Left ventricle myocardium inferior (tissue), 1 donor: ENCODE measurements around the gene NDUFAF5. TPM values are rescaled to one million over a fixed set of nuclear protein-coding genes. Genes with fewer than 3 reads are reported as not detected.

Experiments
- DNase-seq: peaks from one replicate; pipeline ENCODE4 v3.0.0-alpha.2; 2020
- H3K27ac ChIP-seq: fragments of 200-600 bp; replicated peaks from 2 replicates; pipeline ENCODE4 v1.8.0; 2021
- H3K27me3 ChIP-seq: fragments of 200-600 bp; 2 replicates; pipeline ENCODE4 v1.8.0; 2021; ENCODE audit warnings: low read depth
- H3K36me3 ChIP-seq: fragments of 200-600 bp; 2 replicates; pipeline ENCODE4 v1.8.0; 2021
- H3K4me1 ChIP-seq: fragments of 200-600 bp; 2 replicates; pipeline ENCODE4 v1.8.0; 2021
- H3K4me3 ChIP-seq: fragments of 200-600 bp; 2 replicates; pipeline ENCODE4 v1.8.0; 2021; ENCODE audit warnings: mild to moderate bottlenecking, moderate library complexity
- H3K9me3 ChIP-seq: fragments of 200-600 bp; replicated peaks from 2 replicates; pipeline ENCODE4 v1.8.0; 2021
- intact Hi-C: fragments of 100-400 bp; cut with micrococcal nuclease; formaldehyde crosslinking; loops from one replicate; pipeline ENCODE4 v1.11.0; 2022
- total RNA-seq: library from RNA; stranded (reverse); fragmentation: NEBNext Ultra II Directional; extraction: Animal tissue kit (Norgen Biotek cat#: 25700); gene quantifications from one replicate; pipeline ENCODE4 v1.2.1, GENCODE V29; 2021
- TF ChIP-seq, protein P1 (sequence below): fragments of 200-600 bp; IDR thresholded peaks from 2 replicates; pipeline ENCODE4 v1.8.0; 2021; ENCODE audit warnings: antibody characterized with exemption, mild to moderate bottlenecking, borderline replicate concordance
- donor health status: DM: no; HTN: yes; CAD: no; lungs with severe emphysema.

The NDUFAF5 gene
- total RNA-seq, 1 donor from 2014 or later = 60.2 TPM

DNA sequence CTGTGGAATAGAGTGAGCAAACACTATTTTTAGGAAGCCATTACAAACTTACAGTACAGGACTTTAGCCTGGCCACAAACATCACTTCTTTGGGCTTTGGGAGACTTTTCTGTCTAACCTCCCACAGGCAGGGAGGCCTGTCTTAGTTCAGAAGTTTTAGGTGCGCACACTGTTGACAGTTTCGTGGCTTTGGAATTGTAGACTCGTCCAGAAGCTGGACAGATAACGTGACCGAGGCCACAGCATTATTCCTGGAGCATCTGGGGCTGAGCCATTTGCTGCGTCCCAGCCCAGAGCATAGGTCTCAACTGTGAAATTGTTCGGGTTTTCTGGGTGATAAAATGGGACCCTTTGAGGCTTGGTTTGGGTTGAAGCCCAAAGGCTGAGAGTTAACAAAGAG is 53.8 kb downstream of the NDUFAF5 start:
- no peak for DNase-seq
- Histone ChIP-seq H3K27ac (no peak overlapping the region), H3K4me1 (no peaks in the 10 kb centered on the region), H3K27me3 (peaks cover 30% of the 10 kb centered on the region), H3K9me3 (no peaks in the 10 kb centered on the region), H3K4me3 (no peak overlapping the region), H3K36me3 (no peaks in the 10 kb centered on the region)
- TF ChIP-seq, protein P1, sequence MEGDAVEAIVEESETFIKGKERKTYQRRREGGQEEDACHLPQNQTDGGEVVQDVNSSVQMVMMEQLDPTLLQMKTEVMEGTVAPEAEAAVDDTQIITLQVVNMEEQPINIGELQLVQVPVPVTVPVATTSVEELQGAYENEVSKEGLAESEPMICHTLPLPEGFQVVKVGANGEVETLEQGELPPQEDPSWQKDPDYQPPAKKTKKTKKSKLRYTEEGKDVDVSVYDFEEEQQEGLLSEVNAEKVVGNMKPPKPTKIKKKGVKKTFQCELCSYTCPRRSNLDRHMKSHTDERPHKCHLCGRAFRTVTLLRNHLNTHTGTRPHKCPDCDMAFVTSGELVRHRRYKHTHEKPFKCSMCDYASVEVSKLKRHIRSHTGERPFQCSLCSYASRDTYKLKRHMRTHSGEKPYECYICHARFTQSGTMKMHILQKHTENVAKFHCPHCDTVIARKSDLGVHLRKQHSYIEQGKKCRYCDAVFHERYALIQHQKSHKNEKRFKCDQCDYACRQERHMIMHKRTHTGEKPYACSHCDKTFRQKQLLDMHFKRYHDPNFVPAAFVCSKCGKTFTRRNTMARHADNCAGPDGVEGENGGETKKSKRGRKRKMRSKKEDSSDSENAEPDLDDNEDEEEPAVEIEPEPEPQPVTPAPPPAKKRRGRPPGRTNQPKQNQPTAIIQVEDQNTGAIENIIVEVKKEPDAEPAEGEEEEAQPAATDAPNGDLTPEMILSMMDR = no peak
- intact Hi-C loops = no loop called here

DNA sequence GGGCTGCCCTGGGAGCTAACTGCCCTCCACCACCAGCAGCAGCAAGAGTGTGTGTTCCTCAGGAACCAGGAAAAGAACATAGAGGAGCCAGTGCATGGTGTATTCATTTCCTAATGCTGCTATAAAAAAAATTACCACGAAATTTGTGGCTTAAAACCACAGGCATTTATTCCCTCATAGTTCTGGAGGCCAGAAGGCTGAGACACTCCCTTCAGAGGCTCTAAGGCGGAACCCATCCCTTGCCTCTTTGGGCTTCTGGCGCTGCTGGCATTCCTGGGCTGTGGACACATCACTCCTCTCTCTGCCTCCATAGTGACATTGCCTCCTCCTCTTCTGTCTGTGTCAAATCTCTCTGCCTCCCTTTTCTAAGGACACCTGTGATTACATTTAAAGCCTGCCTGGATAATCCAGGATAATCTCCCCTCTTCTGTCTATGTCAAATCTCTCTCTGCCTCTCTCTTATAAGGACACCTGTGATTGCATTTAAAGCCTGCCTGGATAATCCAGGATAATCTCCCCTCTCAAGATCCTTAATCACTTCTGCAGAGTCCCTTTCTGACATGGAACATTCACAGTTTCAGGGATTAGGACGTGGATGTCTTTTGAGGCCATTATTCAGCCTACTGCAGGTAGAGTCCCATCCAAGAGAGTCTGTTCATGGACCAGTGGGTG is 54.7 kb downstream of the NDUFAF5 start:
- Histone ChIP-seq H3K36me3 (no peaks in the 10 kb centered on the region), H3K9me3 (no peaks in the 10 kb centered on the region), H3K27me3 (peaks cover 30% of the 10 kb centered on the region), H3K27ac (no peak overlapping the region), H3K4me3 (no peak overlapping the region), H3K4me1 (no peaks in the 10 kb centered on the region)
- no peak for DNase-seq
- TF ChIP-seq, protein P1 = no peak
- intact Hi-C loops = no loop called here

DNA sequence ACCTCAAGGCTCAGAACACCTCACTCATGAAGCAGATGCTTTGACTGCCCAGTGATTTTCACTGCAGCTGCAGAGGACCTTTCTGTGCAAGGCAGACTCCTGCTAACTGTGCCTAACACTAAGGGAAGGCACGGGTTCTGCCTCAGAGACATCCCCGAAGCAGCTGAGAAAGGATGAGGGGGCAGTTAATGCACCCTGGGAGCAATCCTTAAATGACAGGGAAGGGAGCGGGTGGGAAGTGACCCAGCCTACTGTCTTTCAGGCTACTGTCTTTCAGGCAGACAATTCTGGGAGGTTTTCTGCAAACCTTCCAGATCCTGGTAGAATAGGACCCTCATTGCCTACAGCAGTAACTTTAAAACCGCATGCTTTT is 55.3 kb downstream of the NDUFAF5 start:
- intact Hi-C loops = no loop called here
- no peak for DNase-seq
- Histone ChIP-seq H3K4me1 (no peaks in the 10 kb centered on the region), H3K4me3 (no peak overlapping the region), H3K36me3 (no peaks in the 10 kb centered on the region), H3K27me3 (peaks cover 30% of the 10 kb centered on the region), H3K27ac (no peak overlapping the region), H3K9me3 (no peaks in the 10 kb centered on the region)
- TF ChIP-seq, protein P1 = no peak

DNA sequence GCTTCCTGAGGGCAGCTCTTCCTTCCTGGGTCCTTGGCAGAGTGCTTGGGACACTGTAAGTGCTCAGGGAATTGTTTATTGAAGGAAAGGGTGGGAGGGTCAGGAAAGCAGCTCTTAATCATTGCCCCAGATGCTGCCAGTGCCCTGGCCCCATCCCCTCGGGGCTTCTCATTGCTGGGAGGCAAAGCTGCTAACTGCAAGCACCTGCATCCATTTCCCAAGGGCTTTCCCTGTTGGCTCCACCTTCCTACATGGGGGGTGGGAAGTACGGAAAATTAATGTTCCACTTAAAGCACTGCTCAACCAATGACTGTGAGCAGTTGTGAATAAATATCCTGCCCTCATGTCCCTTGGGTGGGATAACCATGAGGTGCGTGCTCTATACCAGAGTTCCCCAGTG is 56.4 kb downstream of the NDUFAF5 start:
- Histone ChIP-seq H3K27ac (no peak overlapping the region), H3K36me3 (no peaks in the 10 kb centered on the region), H3K4me1 (no peaks in the 10 kb centered on the region), H3K4me3 (no peak overlapping the region), H3K27me3 (peaks cover 30% of the 10 kb centered on the region), H3K9me3 (no peaks in the 10 kb centered on the region)
- TF ChIP-seq, protein P1 = no peak
- intact Hi-C loops = no loop called here
- DNase-seq = no peak

DNA sequence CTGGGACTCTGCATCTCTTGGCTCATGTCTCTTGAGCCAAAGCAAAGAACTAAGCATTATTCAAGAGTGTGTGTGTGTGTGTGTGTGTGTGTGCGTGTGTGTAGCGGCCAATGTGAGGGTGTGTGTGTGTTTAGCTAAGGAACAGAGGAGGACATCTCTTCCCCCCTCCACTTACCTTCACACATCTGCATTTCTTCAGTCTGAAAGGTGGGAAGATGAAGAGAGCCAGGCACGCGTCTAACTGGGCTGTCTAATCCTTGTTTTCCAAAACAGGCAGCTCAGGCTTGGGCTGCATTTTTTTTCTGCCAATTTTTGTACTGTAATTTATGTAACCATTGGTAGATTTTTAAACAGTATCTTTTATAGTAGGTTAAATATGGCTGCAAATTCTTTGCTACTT is 59.5 kb downstream of the NDUFAF5 start:
- intact Hi-C loops = no loop called here
- no peak overlapping the region for H3K27ac ChIP-seq
- no peak overlapping the region for H3K4me3 ChIP-seq
- no peak for DNase-seq
- no peaks in the 10 kb centered on the region for H3K4me1 ChIP-seq
- H3K27me3 ChIP-seq = peaks cover 26% of the 10 kb centered on the region
- TF ChIP-seq, protein P1 = no peak
- no peaks in the 10 kb centered on the region for H3K9me3 ChIP-seq
- H3K36me3 ChIP-seq = no peaks in the 10 kb centered on the region
